Measurements from ENCODE around the gene WASL. TPM values are rescaled to one million over a fixed set of nuclear protein-coding genes. Genes with fewer than 3 reads are reported as not detected.

Gene WASL
- total RNA-seq, 1 experiment from 2014 or later, result 39.3 TPM

GRCh38 chr7:123716877-123717276 is 31.9 kb downstream of the WASL start:
- Histone ChIP-seq H4K8ac (replicated peaks; ENCODE audit: insufficient read length, low read depth, low read length) (no peak overlapping the region), H3K23ac (ENCODE audit: insufficient read length, low read depth, low read length) (no peak overlapping the region), H4K5ac (ENCODE audit: insufficient read length, low read depth, low read length) (no peak overlapping the region), H3K4me2 (ENCODE audit: insufficient read depth, insufficient read length, low read length) (no peak overlapping the region), H4K20me1 (ENCODE audit: control insufficient read depth, insufficient read depth, insufficient read length) (no peaks in the 10 kb centered on the region), H3K27me3 (ENCODE audit: insufficient read depth, low read length) (no peaks in the 10 kb centered on the region), H3K9ac (ENCODE audit: extremely low read depth, insufficient read length, low read length) (no peak overlapping the region), H3T11ph (ENCODE audit: low read length) (no peak overlapping the region), H3K27ac (ENCODE audit: insufficient read length, low read depth, low read length) (no peak overlapping the region), H2BK15ac (ENCODE audit: low read depth, low read length) (no peak overlapping the region), H3K56ac (ENCODE audit: insufficient read length, low read depth, low read length) (no peak overlapping the region), H3K9me3 (ENCODE audit: control insufficient read depth, low read depth, low read length) (no peaks in the 10 kb centered on the region), H3K14ac (ENCODE audit: insufficient read depth, low read length) (no peak overlapping the region), H3K79me2 (ENCODE audit: insufficient read depth, low read length) (peaks cover 9% of the 10 kb centered on the region), H2BK12ac (ENCODE audit: insufficient read length, low read depth, low read length) (no peak overlapping the region), H3K18ac (ENCODE audit: insufficient read length, low read depth, low read length) (no peak overlapping the region), H4K91ac (ENCODE audit: insufficient read length, low read depth, low read length) (no peak overlapping the region), H3K4me1 (ENCODE audit: insufficient read depth, low read length) (peaks cover 3% of the 10 kb centered on the region; the same call in 1 of the 2 replicates), H2AK5ac (ENCODE audit: insufficient read length, low read length) (no peak overlapping the region), H3K79me1 (ENCODE audit: insufficient read depth, low read depth, low read length, poor library complexity, severe bottlenecking) (no peaks in the 10 kb centered on the region), H3K4ac (ENCODE audit: low read depth, low read length) (no peak overlapping the region), H2AFZ (ENCODE audit: low read length) (no peak overlapping the region), H2BK20ac (ENCODE audit: low read depth, low read length, poor library complexity, severe bottlenecking) (no peak overlapping the region), H2BK120ac (ENCODE audit: low read depth, low read length, poor library complexity, severe bottlenecking) (no peak overlapping the region), H2BK5ac (ENCODE audit: insufficient read length, low read length) (no peak overlapping the region), H3K23me2 (ENCODE audit: insufficient read length, low read depth, low read length, poor library complexity, severe bottlenecking) (no peaks in the 10 kb centered on the region)
- DNase-seq, result no peak
- Mint-ChIP-seq H3K4me3 (no peak overlapping the region), H3K27ac (no peak overlapping the region; a peak in 1 of 7 replicates), H3K36me3 (ENCODE audit: insufficient read depth in 1 of 3, low read depth in 3 of 3) (peaks cover 7 to 12% (median 10%) of the 10 kb centered on the region in 3 experiments; a peak in 4 of 7 replicates), H3K9me3 (peaks cover 0 to 6% of the 10 kb centered on the region in 2 experiments; a peak in 1 of 5 replicates), H3K4me1 (peaks cover 13 to 22% of the 10 kb centered on the region in 2 experiments), H3K27me3 (ENCODE audit: low read depth) (no peaks in the 10 kb centered on the region)
- TF ChIP-seq CTCF (conservative IDR thresholded peaks at IDR 0.05), result peak; percentile 42; the same call in 2 of the 3 replicates
- no CpG with 5 or more reads among the region's 1 CpG for WGBS (ENCODE audit: extremely low coverage, insufficient read length, low lambda C conversion rate)
